ENCODE measurements around the gene PLCG1.

DNA sequence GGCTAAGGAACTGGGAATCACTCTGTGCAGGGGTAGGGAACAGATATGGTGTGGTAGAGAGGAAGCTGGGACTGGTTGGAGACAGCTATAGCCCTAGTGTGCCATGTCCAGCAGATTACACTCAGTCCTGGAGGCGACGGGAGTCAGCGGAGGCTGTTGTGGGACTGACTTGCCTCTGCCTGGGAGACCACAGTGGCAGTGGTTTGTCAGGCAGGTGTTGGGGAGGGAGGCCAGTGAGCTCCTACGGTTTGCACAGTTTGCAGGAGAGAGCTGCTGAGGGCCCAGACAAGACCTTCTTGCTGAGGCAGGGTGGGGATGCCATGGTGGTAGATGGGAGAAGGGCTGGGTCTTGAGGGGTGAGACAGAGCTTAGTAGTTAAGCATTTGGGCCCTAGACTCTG is 4.9 kb downstream of the PLCG1 start:
- TF ChIP-seq, protein P1, sequence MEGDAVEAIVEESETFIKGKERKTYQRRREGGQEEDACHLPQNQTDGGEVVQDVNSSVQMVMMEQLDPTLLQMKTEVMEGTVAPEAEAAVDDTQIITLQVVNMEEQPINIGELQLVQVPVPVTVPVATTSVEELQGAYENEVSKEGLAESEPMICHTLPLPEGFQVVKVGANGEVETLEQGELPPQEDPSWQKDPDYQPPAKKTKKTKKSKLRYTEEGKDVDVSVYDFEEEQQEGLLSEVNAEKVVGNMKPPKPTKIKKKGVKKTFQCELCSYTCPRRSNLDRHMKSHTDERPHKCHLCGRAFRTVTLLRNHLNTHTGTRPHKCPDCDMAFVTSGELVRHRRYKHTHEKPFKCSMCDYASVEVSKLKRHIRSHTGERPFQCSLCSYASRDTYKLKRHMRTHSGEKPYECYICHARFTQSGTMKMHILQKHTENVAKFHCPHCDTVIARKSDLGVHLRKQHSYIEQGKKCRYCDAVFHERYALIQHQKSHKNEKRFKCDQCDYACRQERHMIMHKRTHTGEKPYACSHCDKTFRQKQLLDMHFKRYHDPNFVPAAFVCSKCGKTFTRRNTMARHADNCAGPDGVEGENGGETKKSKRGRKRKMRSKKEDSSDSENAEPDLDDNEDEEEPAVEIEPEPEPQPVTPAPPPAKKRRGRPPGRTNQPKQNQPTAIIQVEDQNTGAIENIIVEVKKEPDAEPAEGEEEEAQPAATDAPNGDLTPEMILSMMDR (IDR thresholded peaks at IDR 0.05) = no peak
- no peak for TF ChIP-seq POLR2A (IDR thresholded peaks at IDR 0.05)
